Measurements from ENCODE around the gene GSG1L.

The GSG1L gene

GRCh38 chr16:28104404-28104803, 40.9 kb upstream of the GSG1L start:
- H3K9me3 ChIP-seq (ENCODE audit: control insufficient read depth in 2 of 2, low read length in 2 of 2), result no peaks in the 10 kb centered on the region
- no peak overlapping the region for H3K9ac ChIP-seq (ENCODE audit: low read depth in 1 of 2, low read length in 2 of 2)
- peaks cover 78 to 92% of the 10 kb centered on the region in 2 donors for H3K36me3 ChIP-seq (ENCODE audit: control insufficient read depth in 2 of 2, insufficient read depth in 2 of 2, low read length in 2 of 2)
- no peaks in the 10 kb centered on the region for H3K4me1 ChIP-seq (ENCODE audit: control insufficient read depth in 2 of 2, insufficient read depth in 2 of 2, low read length in 2 of 2)
- no peak overlapping the region for H3K4me3 ChIP-seq (ENCODE audit: low read length in 2 of 2)
- no peaks in the 10 kb centered on the region for H3K27me3 ChIP-seq (ENCODE audit: control insufficient read depth in 2 of 2, insufficient read depth in 2 of 2, low read length in 2 of 2)
- H3K27ac ChIP-seq (ENCODE audit: low read depth in 2 of 2, low read length in 2 of 2), result no peak overlapping the region

GRCh38 chr16:28103516-28104170, 40.1 kb upstream of the GSG1L start:
- H3K9ac ChIP-seq (ENCODE audit: low read depth in 1 of 2, low read length in 2 of 2), result no peak overlapping the region
- no peak overlapping the region for H3K27ac ChIP-seq (ENCODE audit: low read depth in 2 of 2, low read length in 2 of 2)
- no peak overlapping the region for H3K4me3 ChIP-seq (ENCODE audit: low read length in 2 of 2)
- no peaks in the 10 kb centered on the region for H3K27me3 ChIP-seq (ENCODE audit: control insufficient read depth in 2 of 2, insufficient read depth in 2 of 2, low read length in 2 of 2)
- H3K4me1 ChIP-seq (ENCODE audit: control insufficient read depth in 2 of 2, insufficient read depth in 2 of 2, low read length in 2 of 2), result no peaks in the 10 kb centered on the region
- H3K9me3 ChIP-seq (ENCODE audit: control insufficient read depth in 2 of 2, low read length in 2 of 2), result no peaks in the 10 kb centered on the region
- H3K36me3 ChIP-seq (ENCODE audit: control insufficient read depth in 2 of 2, insufficient read depth in 2 of 2, low read length in 2 of 2), result peaks cover 79 to 93% of the 10 kb centered on the region in 2 donors

- Histone ChIP-seq H3K4me3 (ENCODE audit: low read length in 2 of 2) (no peak overlapping the region), H3K27me3 (ENCODE audit: control insufficient read depth in 2 of 2, insufficient read depth in 2 of 2, low read length in 2 of 2) (no peaks in the 10 kb centered on the region), H3K4me1 (ENCODE audit: control insufficient read depth in 2 of 2, insufficient read depth in 2 of 2, low read length in 2 of 2) (no peaks in the 10 kb centered on the region), H3K27ac (ENCODE audit: low read depth in 2 of 2, low read length in 2 of 2) (no peak overlapping the region), H3K9me3 (ENCODE audit: control insufficient read depth in 2 of 2, low read length in 2 of 2) (no peaks in the 10 kb centered on the region), H3K9ac (ENCODE audit: low read depth in 1 of 2, low read length in 2 of 2) (no peak overlapping the region), H3K36me3 (ENCODE audit: control insufficient read depth in 2 of 2, insufficient read depth in 2 of 2, low read length in 2 of 2) (peaks cover 83 to 90% of the 10 kb centered on the region in 2 donors)
These were observed 38.0 kb upstream of the GSG1L start for GRCh38 chr16:28101533-28101890.

GRCh38 chr16:28100810-28101532, 37.5 kb upstream of the GSG1L start:
- no peaks in the 10 kb centered on the region for H3K4me1 ChIP-seq (ENCODE audit: control insufficient read depth in 2 of 2, insufficient read depth in 2 of 2, low read length in 2 of 2)
- H3K4me3 ChIP-seq (ENCODE audit: low read length in 2 of 2), result no peak overlapping the region
- no peak overlapping the region for H3K27ac ChIP-seq (ENCODE audit: low read depth in 2 of 2, low read length in 2 of 2)
- no peaks in the 10 kb centered on the region for H3K27me3 ChIP-seq (ENCODE audit: control insufficient read depth in 2 of 2, insufficient read depth in 2 of 2, low read length in 2 of 2)
- peaks cover 78 to 85% of the 10 kb centered on the region in 2 donors for H3K36me3 ChIP-seq (ENCODE audit: control insufficient read depth in 2 of 2, insufficient read depth in 2 of 2, low read length in 2 of 2)
- no peak overlapping the region for H3K9ac ChIP-seq (ENCODE audit: low read depth in 1 of 2, low read length in 2 of 2)
- H3K9me3 ChIP-seq (ENCODE audit: control insufficient read depth in 2 of 2, low read length in 2 of 2), result no peaks in the 10 kb centered on the region

- Histone ChIP-seq H3K4me3 (ENCODE audit: low read length in 2 of 2) (no peak overlapping the region), H3K27ac (ENCODE audit: low read depth in 2 of 2, low read length in 2 of 2) (no peak overlapping the region), H3K9ac (ENCODE audit: low read depth in 1 of 2, low read length in 2 of 2) (no peak overlapping the region), H3K9me3 (ENCODE audit: control insufficient read depth in 2 of 2, low read length in 2 of 2) (no peaks in the 10 kb centered on the region), H3K36me3 (ENCODE audit: control insufficient read depth in 2 of 2, insufficient read depth in 2 of 2, low read length in 2 of 2) (peaks cover 65 to 68% of the 10 kb centered on the region in 2 donors), H3K27me3 (ENCODE audit: control insufficient read depth in 2 of 2, insufficient read depth in 2 of 2, low read length in 2 of 2) (no peaks in the 10 kb centered on the region), H3K4me1 (ENCODE audit: control insufficient read depth in 2 of 2, insufficient read depth in 2 of 2, low read length in 2 of 2) (no peaks in the 10 kb centered on the region)
These were observed 35.7 kb upstream of the GSG1L start for GRCh38 chr16:28098959-28099945.

- Histone ChIP-seq H3K4me1 (ENCODE audit: control insufficient read depth in 2 of 2, insufficient read depth in 2 of 2, low read length in 2 of 2) (no peaks in the 10 kb centered on the region), H3K27ac (ENCODE audit: low read depth in 2 of 2, low read length in 2 of 2) (no peak overlapping the region), H3K9me3 (ENCODE audit: control insufficient read depth in 2 of 2, low read length in 2 of 2) (no peaks in the 10 kb centered on the region), H3K27me3 (ENCODE audit: control insufficient read depth in 2 of 2, insufficient read depth in 2 of 2, low read length in 2 of 2) (no peaks in the 10 kb centered on the region), H3K4me3 (ENCODE audit: low read length in 2 of 2) (no peak overlapping the region), H3K9ac (ENCODE audit: low read depth in 1 of 2, low read length in 2 of 2) (no peak overlapping the region), H3K36me3 (ENCODE audit: control insufficient read depth in 2 of 2, insufficient read depth in 2 of 2, low read length in 2 of 2) (peaks cover 56 to 59% of the 10 kb centered on the region in 2 donors)
These were observed 34.9 kb upstream of the GSG1L start for GRCh38 chr16:28098171-28098958.

GRCh38 chr16:28096983-28097899, 33.7 kb upstream of the GSG1L start:
- H3K36me3 ChIP-seq (ENCODE audit: control insufficient read depth in 2 of 2, insufficient read depth in 2 of 2, low read length in 2 of 2), result peaks cover 45 to 49% of the 10 kb centered on the region in 2 donors
- no peaks in the 10 kb centered on the region for H3K4me1 ChIP-seq (ENCODE audit: control insufficient read depth in 2 of 2, insufficient read depth in 2 of 2, low read length in 2 of 2)
- no peak overlapping the region for H3K4me3 ChIP-seq (ENCODE audit: low read length in 2 of 2)
- H3K27ac ChIP-seq (ENCODE audit: low read depth in 2 of 2, low read length in 2 of 2), result no peak overlapping the region
- no peaks in the 10 kb centered on the region for H3K27me3 ChIP-seq (ENCODE audit: control insufficient read depth in 2 of 2, insufficient read depth in 2 of 2, low read length in 2 of 2)
- H3K9ac ChIP-seq (ENCODE audit: low read depth in 1 of 2, low read length in 2 of 2), result no peak overlapping the region
- H3K9me3 ChIP-seq (ENCODE audit: control insufficient read depth in 2 of 2, low read length in 2 of 2), result no peaks in the 10 kb centered on the region

GRCh38 chr16:28093385-28093725, 29.8 kb upstream of the GSG1L start:
- Histone ChIP-seq H3K27me3 (ENCODE audit: control insufficient read depth in 2 of 2, insufficient read depth in 2 of 2, low read length in 2 of 2) (no peaks in the 10 kb centered on the region), H3K36me3 (ENCODE audit: control insufficient read depth in 2 of 2, insufficient read depth in 2 of 2, low read length in 2 of 2) (peaks cover 15 to 18% of the 10 kb centered on the region in 2 donors), H3K4me3 (ENCODE audit: low read length in 2 of 2) (no peak overlapping the region), H3K9ac (ENCODE audit: low read depth in 1 of 2, low read length in 2 of 2) (no peak overlapping the region), H3K27ac (ENCODE audit: low read depth in 2 of 2, low read length in 2 of 2) (no peak overlapping the region), H3K9me3 (ENCODE audit: control insufficient read depth in 2 of 2, low read length in 2 of 2) (no peaks in the 10 kb centered on the region), H3K4me1 (ENCODE audit: control insufficient read depth in 2 of 2, insufficient read depth in 2 of 2, low read length in 2 of 2) (no peaks in the 10 kb centered on the region)

Data from mucosa of rectum (tissue), 2 donors.